ENCODE results near the gene FBXO10.
"Not testable (repeated sequence)": the region's sequence is repeated elsewhere in the genome, so short reads cannot be mapped to it uniquely, and the experiment has no call there.

Gene FBXO10

GRCh38 chr9:37547328-37547878 is 28.8 kb downstream of the FBXO10 start:
- no peak for DNase-seq

DNA sequence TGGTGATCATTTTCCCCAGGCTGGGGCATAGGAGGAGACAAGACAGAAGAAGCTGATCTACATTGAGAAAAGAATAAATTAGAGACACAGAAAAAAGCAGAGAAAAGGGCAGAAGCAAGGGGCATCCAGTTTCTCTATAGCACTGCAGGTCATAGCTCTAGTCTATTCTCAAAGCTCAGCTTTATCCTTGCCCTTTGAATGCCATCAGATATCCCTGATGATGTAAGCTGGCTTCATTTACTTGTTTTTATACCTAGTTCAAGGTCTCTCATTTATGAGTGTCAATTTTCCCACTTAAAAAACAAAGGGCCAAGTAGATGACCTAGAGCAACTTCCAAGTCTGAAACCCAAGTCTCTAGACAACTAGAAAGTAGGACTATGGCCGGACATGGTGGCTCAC is 32.7 kb downstream of the FBXO10 start:
- DNase-seq: no peak

DNA sequence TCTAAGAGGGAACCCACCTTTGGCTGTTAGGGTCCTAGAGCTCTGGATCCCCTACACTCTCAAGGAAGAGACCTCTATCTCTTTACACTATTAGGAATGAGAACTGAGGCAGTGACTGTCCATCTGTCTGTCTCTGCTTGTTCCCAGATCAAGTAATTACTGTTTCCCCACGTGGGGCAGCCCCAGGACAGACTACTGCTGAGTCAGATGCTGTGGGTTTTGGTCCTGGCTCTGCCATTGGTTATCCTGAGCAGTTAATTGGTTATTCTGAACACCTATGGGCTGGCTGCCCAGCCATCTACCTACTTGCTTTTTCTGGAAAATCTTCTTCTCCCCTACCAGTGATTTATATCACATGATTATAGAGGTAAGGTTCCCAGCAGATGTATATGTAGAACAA is 33.3 kb downstream of the FBXO10 start:
- DNase-seq: no peak

- no peak for DNase-seq
Observed at GRCh38 chr9:37542488-37542887, 33.7 kb downstream of the FBXO10 start.

DNA sequence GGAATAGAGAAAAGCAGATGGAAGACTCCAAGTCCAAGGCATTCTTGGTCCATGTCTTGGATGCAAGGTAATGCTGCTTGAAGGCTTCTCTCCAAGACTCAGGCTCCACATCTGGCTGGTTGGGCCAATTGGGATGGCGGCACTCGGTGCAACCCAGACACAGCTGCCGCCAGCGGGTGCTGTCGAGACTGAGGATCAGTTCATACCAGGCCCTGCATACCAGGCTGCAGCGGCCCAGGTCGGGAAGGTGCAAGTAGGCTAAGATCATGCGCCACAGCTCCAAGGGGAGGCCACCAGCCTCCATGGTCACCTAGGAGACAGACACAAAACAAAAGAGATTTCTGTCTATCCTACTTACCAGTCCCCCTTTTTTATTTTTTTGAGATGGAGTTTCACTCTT is 34.7 kb downstream of the FBXO10 start:
- DNase-seq: no peak

DNA sequence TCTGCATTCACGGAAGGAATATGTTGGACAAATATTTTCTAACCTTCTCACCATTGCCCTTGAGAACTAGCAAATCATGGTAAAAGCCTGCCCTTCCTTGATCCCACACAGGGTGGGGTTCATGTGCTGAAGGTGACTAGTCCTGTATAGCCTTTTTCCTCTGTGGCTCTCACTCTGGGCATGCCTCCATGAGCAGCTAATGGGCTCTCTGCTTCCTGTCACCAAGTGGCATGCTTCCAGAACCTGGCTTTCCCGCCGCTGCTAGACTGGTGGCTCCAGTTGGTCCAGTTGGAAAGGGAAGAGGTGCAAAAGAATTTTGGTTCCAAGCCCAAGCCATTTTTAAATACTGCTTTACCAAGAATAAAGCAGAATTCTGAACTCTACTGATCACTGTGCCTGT is 35.5 kb downstream of the FBXO10 start:
- DNase-seq: no peak

GRCh38 chr9:37539634-37540033 is 36.5 kb downstream of the FBXO10 start:
- DNase-seq: no peak

GRCh38 chr9:37538099-37538498 is 38.1 kb downstream of the FBXO10 start:
- no peak for DNase-seq

DNA sequence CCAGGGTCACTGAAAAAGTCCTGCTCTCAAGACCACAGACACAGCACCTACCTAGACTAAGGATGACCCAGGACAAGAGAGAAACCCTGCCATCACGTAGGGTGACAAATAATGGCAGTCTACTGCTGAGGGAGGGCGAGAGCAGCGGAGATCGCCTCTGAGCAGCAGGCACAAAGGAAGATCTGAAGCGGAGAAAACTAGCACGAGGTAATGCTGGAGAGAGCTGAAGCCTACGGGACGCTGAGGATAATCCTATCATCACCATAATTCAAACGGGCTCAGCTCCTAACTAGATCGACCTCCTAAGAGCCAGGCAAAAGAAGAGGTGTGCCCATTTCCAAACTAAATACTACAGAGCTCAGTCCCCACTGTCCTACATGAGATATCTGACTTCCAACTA is 41.3 kb downstream of the FBXO10 start:
- no peak for DNase-seq

DNA sequence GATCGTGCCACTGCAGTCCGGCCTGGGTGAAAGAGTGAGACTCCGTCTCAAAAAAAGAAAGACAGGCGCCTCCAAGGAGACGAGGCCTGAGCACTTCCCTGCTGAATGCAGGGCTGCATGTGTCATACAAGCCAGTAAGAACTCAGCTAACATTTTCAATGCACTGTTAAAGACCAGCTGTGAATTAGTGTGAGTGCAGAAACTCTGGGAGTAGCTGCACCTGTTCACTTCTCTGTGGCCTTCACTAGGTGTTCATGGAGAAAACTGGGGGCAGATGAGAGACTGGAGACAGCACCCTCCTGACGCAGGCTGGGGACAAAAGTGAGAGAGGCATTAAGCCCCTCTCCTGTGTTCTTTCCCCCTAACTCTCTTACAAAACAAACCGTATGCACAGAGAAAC is 41.8 kb downstream of the FBXO10 start:
- DNase-seq: no peak

DNA sequence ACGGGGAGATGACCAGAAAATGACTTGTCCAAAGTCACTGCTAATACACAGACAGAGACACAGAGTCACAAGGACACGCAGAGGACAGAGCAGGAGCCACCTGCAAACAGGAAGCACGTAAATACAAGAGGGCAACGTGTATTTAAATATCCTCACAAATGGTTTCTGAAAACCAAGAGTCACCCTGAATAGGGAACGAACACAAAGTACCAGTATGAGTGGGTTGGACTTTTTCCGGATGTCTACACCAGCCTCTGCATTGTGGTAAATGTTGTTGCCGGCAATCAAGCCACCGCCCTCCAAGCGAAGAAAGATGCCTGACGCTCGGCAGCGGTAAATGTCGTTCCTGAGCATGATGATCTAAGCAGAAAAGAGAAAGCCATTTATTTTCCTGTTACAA is 44.5 kb downstream of the FBXO10 start:
- DNase-seq: no peak

GRCh38 chr9:37528652-37529471 is 47.3 kb downstream of the FBXO10 start:
- peak; percentile 67 for DNase-seq

GRCh38 chr9:37523916-37524315 is 52.3 kb downstream of the FBXO10 start:
- no peak for DNase-seq

DNA sequence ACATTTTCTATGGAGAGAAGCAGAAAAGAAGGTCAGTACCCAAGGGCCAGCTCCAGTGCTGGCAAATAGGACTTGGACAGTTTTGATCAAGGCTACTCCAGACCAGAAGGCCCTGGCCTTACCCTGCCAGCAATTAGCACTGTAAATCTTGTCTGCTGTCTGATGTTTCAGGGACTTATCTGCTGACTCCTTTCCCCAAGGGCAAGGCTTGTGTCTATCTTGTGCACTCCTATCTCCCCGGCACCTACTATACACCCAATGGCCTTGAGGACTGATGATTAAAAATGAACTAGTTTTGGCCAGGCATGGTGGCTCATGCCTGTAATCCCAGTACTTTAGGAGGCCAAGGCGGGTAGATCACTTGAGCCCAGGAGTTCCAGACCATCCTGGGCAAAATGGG is 53.2 kb downstream of the FBXO10 start:
- DNase-seq: no peak

GRCh38 chr9:37521111-37521510 is 55.1 kb downstream of the FBXO10 start:
- no peak for DNase-seq

- DNase-seq: no peak
Observed at GRCh38 chr9:37520641-37521040, 55.5 kb downstream of the FBXO10 start.

- DNase-seq: no peak
Observed at GRCh38 chr9:37517923-37518322, 58.3 kb downstream of the FBXO10 start.

GRCh38 chr9:37515620-37516258 is 60.4 kb downstream of the FBXO10 start:
- no peak for DNase-seq

- no peak for DNase-seq
Observed at GRCh38 chr9:37514999-37515398, 61.2 kb downstream of the FBXO10 start.

GRCh38 chr9:37514415-37514814 is 61.8 kb downstream of the FBXO10 start:
- DNase-seq: not testable (repeated sequence)

DNA sequence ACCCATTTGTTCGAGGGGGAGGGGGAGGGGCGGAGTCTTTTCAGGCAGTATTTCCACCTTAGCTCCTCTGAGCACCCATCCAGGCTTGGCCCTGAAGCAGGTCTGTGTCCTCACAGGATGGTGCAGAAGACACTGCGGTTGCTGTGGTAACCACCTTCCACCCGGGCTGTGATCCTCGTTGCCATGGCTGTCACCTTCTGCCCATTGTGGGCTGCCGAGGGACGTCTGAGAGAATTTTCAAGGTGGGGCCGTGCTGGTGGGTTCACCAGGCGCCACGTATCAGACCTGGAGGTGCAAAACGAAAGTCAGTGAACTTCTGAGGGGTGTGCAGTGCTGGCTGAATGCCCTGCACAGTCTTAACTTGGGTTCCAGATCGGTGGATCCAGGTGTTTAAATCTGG is 63.7 kb downstream of the FBXO10 start:
- DNase-seq: no peak

DNA sequence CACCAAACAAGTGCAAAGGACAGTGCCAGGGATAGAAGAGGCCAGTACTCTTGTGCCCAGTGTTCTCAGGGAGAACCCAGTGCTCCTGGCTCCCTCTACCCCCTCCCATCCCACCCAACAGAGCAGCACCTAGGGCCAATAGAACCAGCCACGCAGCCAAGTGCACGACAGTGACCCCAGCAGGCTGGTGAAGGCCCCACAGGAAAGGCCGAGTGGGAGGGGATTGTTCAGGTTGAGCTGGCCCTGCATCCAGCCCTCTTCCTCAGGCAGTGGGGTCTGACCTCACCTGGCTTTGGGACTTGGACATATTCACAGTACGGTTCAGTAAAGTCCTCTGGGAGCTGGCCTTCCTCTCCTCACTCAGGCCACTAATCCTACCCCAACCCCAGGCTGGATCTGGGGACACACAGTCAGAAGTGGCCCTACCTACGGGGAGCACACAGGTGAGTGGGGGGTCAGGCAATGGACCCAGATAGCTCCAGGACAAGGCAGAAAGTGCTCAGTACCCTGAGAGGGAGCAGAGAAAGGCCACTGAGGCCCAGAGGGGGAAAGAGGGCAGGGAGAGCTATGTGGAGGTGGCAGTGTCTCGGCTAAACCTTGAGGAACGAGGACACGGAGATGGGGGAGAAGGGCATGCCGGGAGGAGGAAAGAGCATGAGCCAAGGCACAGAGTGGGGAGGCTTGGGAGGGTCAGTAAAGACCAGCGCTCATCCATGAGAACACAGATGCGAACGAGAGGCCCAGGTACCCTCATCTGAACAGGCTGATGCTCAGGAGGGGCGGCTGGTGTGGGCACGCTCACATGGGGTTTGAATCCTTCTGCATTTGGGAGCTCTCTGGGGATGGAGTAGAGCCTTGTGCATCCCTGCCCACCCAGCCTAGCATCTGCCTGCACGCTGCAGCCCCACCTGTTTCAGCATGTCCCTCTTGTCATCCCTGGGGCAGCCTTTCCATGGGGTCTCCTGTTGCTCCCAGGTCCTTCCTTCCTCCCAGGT is 64.9 kb downstream of the FBXO10 start:
- DNase-seq: peak; percentile 3

- DNase-seq: not testable (repeated sequence)
Observed at GRCh38 chr9:37510053-37510452, 66.1 kb downstream of the FBXO10 start.
